GM12878 (cell line): ENCODE measurements around the gene GCSAML. TPM values are rescaled to one million over a fixed set of nuclear protein-coding genes. Genes with fewer than 3 reads are reported as not detected.
A peak's percentile ranks its signal among the peaks of the same experiment; 100 is the strongest.

ENCODE experiments used
- ATAC-seq: fragments of 200-7000 bp; cut with Tn5 transposase; 3 replicates; pipeline ENCODE4 v1.9.1; 2020; ENCODE audit warnings: mild to moderate bottlenecking, moderate library complexity
- BruUV-seq: library from RNA; stranded (reverse); fragments of 400-500 nt; replicated peaks from 2 replicates; lab custom pipeline; 2021; lab: Mats Ljungman, UMichigan
- CTCF ChIA-PET: fragments of 300-600 bp; sonication (Branson Sonifier 250); formaldehyde crosslinking; extraction: SDS; loops from one replicate; lab custom pipeline; 2021; ENCODE audit warnings: inconsistent platforms; lab: Yijun Ruan, JAX
- POLR2A ChIA-PET: fragments of 350-600 bp; formaldehyde crosslinking; extraction: SDS; loops from one replicate; lab custom pipeline; 2021; ENCODE audit warnings: inconsistent platforms; lab: Charles Lee
- RAD21 ChIA-PET: fragments of 300-600 bp; sonication (Branson Sonifier 250); formaldehyde crosslinking; loops from one replicate; lab custom pipeline; 2023; ENCODE audit warnings: antibody characterized with exemption; ENCODE audit not compliant: unreplicated experiment; lab: Charles Lee
- SMC1A ChIA-PET: fragments of 300-600 bp; sonication (Branson Sonifier 250); formaldehyde crosslinking; loops from one replicate; lab custom pipeline; 2023; ENCODE audit not compliant: unreplicated experiment, uncharacterized antibody; lab: Charles Lee
- DNase-seq: peaks from one replicate; pipeline ENCODE4 v3.0.0-alpha.2; 2011; ENCODE audit warnings: low read depth, low spot score
- FAIRE-seq: peaks from 3 replicates; lab custom pipeline; 2011; peaks lifted over from hg19 to GRCh38; lab: Jason Lieb, UNC
- H2AFZ ChIP-seq: 2 replicates; pipeline ENCODE4 v1.6.0; 2011; ENCODE audit warnings: low read depth, low read length, control low read depth; ENCODE audit not compliant: control insufficient read depth
- H3K27ac ChIP-seq: 2 replicates; pipeline ENCODE4 v1.5.1; 2011; ENCODE audit warnings: control low read depth; ENCODE audit not compliant: control insufficient read depth, insufficient read depth
- H3K27me3 ChIP-seq, 2 experiments: replicated peaks in 1 of 2; 2 replicates each; pipeline versions ENCODE4 v1.6.0 to v1.6.1; 2011; ENCODE audit warnings: low read length in 1 of 2; ENCODE audit not compliant: control insufficient read depth in 2 of 2, insufficient read depth in 2 of 2
- H3K36me3 ChIP-seq, 2 experiments: 2 replicates each; pipeline ENCODE4 v1.5.1; 2011; ENCODE audit warnings: low read length in 1 of 2; ENCODE audit not compliant: control insufficient read depth in 2 of 2, insufficient read depth in 2 of 2
- H3K4me1 ChIP-seq: 2 replicates; pipeline ENCODE4 v1.6.1; 2011; ENCODE audit warnings: mild to moderate bottlenecking, low read length, moderate library complexity, mixed read lengths; ENCODE audit not compliant: control insufficient read depth, insufficient read depth
- H3K4me2 ChIP-seq: 2 replicates; pipeline ENCODE4 v1.6.0; 2011; ENCODE audit warnings: control low read depth; ENCODE audit not compliant: control insufficient read depth, insufficient read depth
- H3K4me3 ChIP-seq: fragments of 200-600 bp; sonication (generic); 2 replicates; pipeline ENCODE4 v1.5.1; 2016
- H3K79me2 ChIP-seq: 2 replicates; pipeline ENCODE4 v1.6.0; 2011; ENCODE audit warnings: low read length; ENCODE audit not compliant: control insufficient read depth, insufficient read depth
- H3K9ac ChIP-seq: 2 replicates; pipeline ENCODE4 v1.8.0; 2011; ENCODE audit warnings: low read length, control low read depth, mixed read lengths; ENCODE audit not compliant: control insufficient read depth, insufficient read depth
- H3K9me3 ChIP-seq: replicated peaks from 3 replicates; pipeline ENCODE4 v1.5.1; 2011; ENCODE audit warnings: mild to moderate bottlenecking, low read length; ENCODE audit not compliant: control insufficient read depth, insufficient read depth
- H4K20me1 ChIP-seq: 2 replicates; pipeline ENCODE4 v1.6.0; 2011; ENCODE audit not compliant: control insufficient read depth, insufficient read depth
- MTA3 ChIP-seq: IDR thresholded peaks from 2 replicates; pipeline ENCODE4 v1.6.1; 2012; ENCODE audit warnings: low read length, inconsistent platforms, borderline replicate concordance
- NBN ChIP-seq: fragments of 450-650 bp; IDR thresholded peaks from 2 replicates; pipeline ENCODE4 v1.6.1; 2016
- NR2C2 ChIP-seq: IDR thresholded peaks from 2 replicates; pipeline ENCODE4 v1.6.1; 2011; ENCODE audit warnings: borderline replicate concordance, low read depth; ENCODE audit not compliant: control insufficient read depth, insufficient read length
- NR2F1 ChIP-seq: fragments of 450-650 bp; conservative IDR thresholded peaks from 2 replicates; pipeline ENCODE4 v1.6.1; 2017; ENCODE audit warnings: mild to moderate bottlenecking
- PAX8 ChIP-seq: fragments of 450-650 bp; IDR thresholded peaks from 2 replicates; pipeline ENCODE4 v1.6.1; 2017; ENCODE audit warnings: mild to moderate bottlenecking, moderate library complexity
- RAD21 ChIP-seq: IDR thresholded peaks from 2 replicates; pipeline ENCODE4 v1.6.1; 2011; ENCODE audit warnings: mild to moderate bottlenecking, low read depth, low read length, moderate library complexity; ENCODE audit not compliant: insufficient read depth
- SMC3 ChIP-seq: IDR thresholded peaks from 2 replicates; pipeline ENCODE4 v1.6.1; 2011; ENCODE audit warnings: low read length, improper control_type of control experiment, borderline replicate concordance
- SPI1 ChIP-seq: IDR thresholded peaks from 2 replicates; pipeline ENCODE4 v1.6.1; 2011; ENCODE audit warnings: low read depth, mild to moderate bottlenecking, low read length, moderate library complexity, borderline replicate concordance; ENCODE audit not compliant: insufficient read depth
- WGBS: methylation state at CpG from one replicate; pipeline ENCODE4 v1.1.6; 2016; ENCODE audit warnings: low lambda C conversion rate; ENCODE audit not compliant: insufficient replicate concordance, insufficient coverage; ENCODE audit errors: missing lambda C conversion rate; 5-methylcytosine and 5-hydroxymethylcytosine counted together
- in situ Hi-C: fragments of 300-500 bp; cut with MboI; formaldehyde crosslinking; loops from 9 replicates; pipeline ENCODE4 v1.14.3; 2018; ENCODE audit warnings: mixed read lengths
- intact Hi-C: fragments of 100-400 bp; cut with micrococcal nuclease; formaldehyde crosslinking; loops from one replicate; pipeline ENCODE4 v1.14.2; 2022; ENCODE audit not compliant: unreplicated experiment
- polyA plus RNA-seq, 11 experiments: library from polyadenylated mRNA; depleted of rRNA in 4 of 11; unstranded in 6 of 11; stranded (reverse) in 5 of 11; fragments of >200 nt; fragmentation: Nextera tagmentation in 4 of 11; fragmentation: Illumina TruSeq in 1 of 11; extraction: Ambion mirVana in 4 of 11; extraction: Trizol in 1 of 11; gene quantifications; 1 replicate in 1 of 11; 2 replicates in 10 of 11; pipeline versions ENCODE4 v1.2.1 to v1.2.3, GENCODE V29; 2011 to 2016; ENCODE audit warnings: inconsistent platforms in 2 of 11, missing spikeins in 2 of 11, low read depth in 1 of 11
- total RNA-seq, 4 experiments: library from RNA; depleted of rRNA in 3 of 4; stranded (reverse); fragments of >200 nt in 3 of 4; fragmentation: Illumina TruSeq in 1 of 4; extraction: Trizol in 1 of 4; gene quantifications; 2 replicates each; pipeline versions ENCODE4 v1.2.1 to v1.2.3, GENCODE V29; 2013 to 2021
- TF ChIP-seq, protein P1 (sequence below): IDR thresholded peaks from 2 replicates; pipeline ENCODE4 v1.6.1; 2012; ENCODE audit warnings: low read length, inconsistent platforms
- TF ChIP-seq, protein P2 (sequence below), 3 experiments: IDR thresholded peaks in 2 of 3; conservative IDR thresholded peaks in 1 of 3; 2 replicates each; pipeline ENCODE4 v1.5.1; 2011; ENCODE audit warnings: low read depth in 3 of 3, low read length in 3 of 3, mild to moderate bottlenecking in 3 of 3, control low read depth in 2 of 3, moderate library complexity in 2 of 3, inconsistent platforms in 1 of 3, mixed read lengths in 1 of 3; ENCODE audit not compliant: control insufficient read depth in 2 of 3, insufficient read depth in 1 of 3; ENCODE audit errors: extremely low read depth in 1 of 3

Gene GCSAML
- total and polyA plus RNA-seq, 10 of the 15 experiments (the other 5 are each of a cell fraction or from before 2014, with no cell fraction given): 0.03 TPM; not detected in 9

DNA sequence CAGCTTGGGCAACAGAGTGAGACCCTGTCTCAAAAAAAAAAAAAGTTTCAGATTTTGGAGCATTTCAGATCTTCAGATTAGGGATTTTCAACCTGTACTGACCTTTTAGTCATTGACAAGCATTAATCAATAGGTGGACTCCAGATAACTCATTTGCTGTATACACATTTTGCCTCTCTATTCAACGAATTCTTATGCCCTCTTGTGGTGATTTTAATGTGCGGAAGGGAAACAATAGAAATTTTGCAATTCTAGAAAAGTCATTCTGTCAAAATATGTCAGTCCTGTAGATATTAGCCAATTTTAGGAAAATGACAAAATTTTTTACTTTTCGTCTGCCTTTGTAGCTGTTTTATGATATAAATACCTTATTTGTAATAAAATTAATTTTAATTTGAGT lies 27.6 kb downstream of the GCSAML start:
- no peak overlapping the region for H3K27ac ChIP-seq
- H3K4me3 ChIP-seq: no peak overlapping the region
- in situ Hi-C loops (loop anchor here (5.0 kb wide), 1 partner anchor 189 kb away; no protein-coding TSS in a partner anchor), intact Hi-C loops (loop anchor here (1.0 kb wide), 2 partner anchors 186 to 204 kb away; no protein-coding TSS in a partner anchor)
- H3K36me3 ChIP-seq: no peaks in the 10 kb centered on the region
- 0% methylated on average over 3 of the region's 3 CpGs for WGBS
- POLR2A ChIA-PET: no interaction called here
- BruUV-seq: no TSS peak
- TF ChIP-seq, protein P1, sequence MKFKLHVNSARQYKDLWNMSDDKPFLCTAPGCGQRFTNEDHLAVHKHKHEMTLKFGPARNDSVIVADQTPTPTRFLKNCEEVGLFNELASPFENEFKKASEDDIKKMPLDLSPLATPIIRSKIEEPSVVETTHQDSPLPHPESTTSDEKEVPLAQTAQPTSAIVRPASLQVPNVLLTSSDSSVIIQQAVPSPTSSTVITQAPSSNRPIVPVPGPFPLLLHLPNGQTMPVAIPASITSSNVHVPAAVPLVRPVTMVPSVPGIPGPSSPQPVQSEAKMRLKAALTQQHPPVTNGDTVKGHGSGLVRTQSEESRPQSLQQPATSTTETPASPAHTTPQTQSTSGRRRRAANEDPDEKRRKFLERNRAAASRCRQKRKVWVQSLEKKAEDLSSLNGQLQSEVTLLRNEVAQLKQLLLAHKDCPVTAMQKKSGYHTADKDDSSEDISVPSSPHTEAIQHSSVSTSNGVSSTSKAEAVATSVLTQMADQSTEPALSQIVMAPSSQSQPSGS: no peak
- peak; percentile 50; the same call in 1 of the 2 replicates for TF ChIP-seq SMC3
- TF ChIP-seq NR2C2: no peak
- TF ChIP-seq PAX8: no peak
- no peak for TF ChIP-seq MTA3
- peak; percentile 56 for TF ChIP-seq RAD21
- no peak for TF ChIP-seq NR2F1
- no peak for TF ChIP-seq NBN
- TF ChIP-seq, protein P2, sequence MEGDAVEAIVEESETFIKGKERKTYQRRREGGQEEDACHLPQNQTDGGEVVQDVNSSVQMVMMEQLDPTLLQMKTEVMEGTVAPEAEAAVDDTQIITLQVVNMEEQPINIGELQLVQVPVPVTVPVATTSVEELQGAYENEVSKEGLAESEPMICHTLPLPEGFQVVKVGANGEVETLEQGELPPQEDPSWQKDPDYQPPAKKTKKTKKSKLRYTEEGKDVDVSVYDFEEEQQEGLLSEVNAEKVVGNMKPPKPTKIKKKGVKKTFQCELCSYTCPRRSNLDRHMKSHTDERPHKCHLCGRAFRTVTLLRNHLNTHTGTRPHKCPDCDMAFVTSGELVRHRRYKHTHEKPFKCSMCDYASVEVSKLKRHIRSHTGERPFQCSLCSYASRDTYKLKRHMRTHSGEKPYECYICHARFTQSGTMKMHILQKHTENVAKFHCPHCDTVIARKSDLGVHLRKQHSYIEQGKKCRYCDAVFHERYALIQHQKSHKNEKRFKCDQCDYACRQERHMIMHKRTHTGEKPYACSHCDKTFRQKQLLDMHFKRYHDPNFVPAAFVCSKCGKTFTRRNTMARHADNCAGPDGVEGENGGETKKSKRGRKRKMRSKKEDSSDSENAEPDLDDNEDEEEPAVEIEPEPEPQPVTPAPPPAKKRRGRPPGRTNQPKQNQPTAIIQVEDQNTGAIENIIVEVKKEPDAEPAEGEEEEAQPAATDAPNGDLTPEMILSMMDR (IDR thresholded peaks at IDR 0.05 in 2 of 3, conservative IDR thresholded peaks at IDR 0.05 in 1 of 3; ENCODE audit: control insufficient read depth in 2 of 3, extremely low read depth in 1 of 3, insufficient read depth in 1 of 3, low read depth in 3 of 3, low read length in 3 of 3): peak; percentile 39 to 57 (median 48)
- TF ChIP-seq SPI1: no peak
- H2AFZ ChIP-seq: no peak overlapping the region
- no peaks in the 10 kb centered on the region; a peak in 2 of 4 replicates for H3K27me3 ChIP-seq
- H3K79me2 ChIP-seq: no peaks in the 10 kb centered on the region
- no peaks in the 10 kb centered on the region for H3K4me1 ChIP-seq
- no peak for DNase-seq
- H3K4me2 ChIP-seq: no peak overlapping the region
- no peaks in the 10 kb centered on the region for H3K9me3 ChIP-seq
- RAD21 ChIA-PET: interaction anchor here (1.0 kb wide), 1 partner anchor 186 kb away, joined by 3 read pairs; no protein-coding TSS in a partner anchor
- CTCF ChIA-PET: interaction anchor here (0.8 to 1.4 kb wide), 5 partner anchors 9 to 202 kb away, joined by 3 to 6 read pairs (median 4); no protein-coding TSS in a partner anchor
- no peaks in the 10 kb centered on the region for H4K20me1 ChIP-seq
- SMC1A ChIA-PET: interaction anchor here (1.0 to 1.3 kb wide), 3 partner anchors 9 to 364 kb away, joined by 3 read pairs; no protein-coding TSS in a partner anchor
- H3K9ac ChIP-seq: no peak overlapping the region
- FAIRE-seq: no peak
- peak; percentile 63 for ATAC-seq
